CD4-positive, alpha-beta T cell treated with Interleukin-4 for 4 hours (primary cell): ENCODE measurements around the gene MEFV.

Experiments used
- DNase-seq: peaks from one replicate; pipeline ENCODE4 v3.0.0-alpha.2; 2020

The MEFV gene

GRCh38 chr16:3266873-3267537 lies 10.6 kb upstream of the MEFV start:
- DNase-seq: peak; percentile 15

- peak; percentile 98 for DNase-seq
These were observed 8.0 kb upstream of the MEFV start for GRCh38 chr16:3264137-3265036.

GRCh38 chr16:3262517-3262916 lies 6.1 kb upstream of the MEFV start:
- DNase-seq: no peak

GRCh38 chr16:3259836-3260235 lies 3.4 kb upstream of the MEFV start:
- no peak for DNase-seq

GRCh38 chr16:3256866-3257465 lies 533 bp upstream of the MEFV start:
- no peak for DNase-seq

- no peak for DNase-seq
These were observed 2.1 kb downstream of the MEFV start for GRCh38 chr16:3254309-3254708.

GRCh38 chr16:3252967-3253366 lies 3.5 kb downstream of the MEFV start:
- no peak for DNase-seq

- no peak for DNase-seq
These were observed 7.0 kb downstream of the MEFV start for GRCh38 chr16:3249451-3249850.

- no peak for DNase-seq
These were observed 7.4 kb downstream of the MEFV start for GRCh38 chr16:3249020-3249419.

- DNase-seq: no peak
These were observed 7.8 kb downstream of the MEFV start for GRCh38 chr16:3248596-3248995.

- no peak for DNase-seq
These were observed 9.6 kb downstream of the MEFV start for GRCh38 chr16:3246876-3247275.

- DNase-seq: no peak
These were observed 10.4 kb downstream of the MEFV start for GRCh38 chr16:3246002-3246401.

GRCh38 chr16:3243882-3244281 lies 12.6 kb downstream of the MEFV start:
- no peak for DNase-seq

- DNase-seq: no peak
These were observed 13.7 kb downstream of the MEFV start for GRCh38 chr16:3242709-3243108.

GRCh38 chr16:3241761-3242160 lies 14.7 kb downstream of the MEFV start:
- DNase-seq: no peak

GRCh38 chr16:3235856-3236669 lies 20.4 kb downstream of the MEFV start:
- DNase-seq: peak; percentile 20

- DNase-seq: peak; percentile 88
These were observed 21.4 kb downstream of the MEFV start, which contains the start of gene ZNF200 for GRCh38 chr16:3234857-3235561. Gene ZNF200 (minus strand): TSS chr16:3235158. CDS start chr16:3233755, 1,403 bp downstream.

- DNase-seq: no peak
These were observed 21.9 kb downstream of the MEFV start for GRCh38 chr16:3234543-3234856.

- DNase-seq: no peak
These were observed 32.4 kb downstream of the MEFV start for GRCh38 chr16:3223913-3224515.

GRCh38 chr16:3220839-3221238 lies 35.6 kb downstream of the MEFV start:
- no peak for DNase-seq

- no peak for DNase-seq
These were observed 40.2 kb downstream of the MEFV start for GRCh38 chr16:3216263-3216640.
